Measurements from ENCODE around the gene ZNF444. TPM values are rescaled to one million over a fixed set of nuclear protein-coding genes. Genes with fewer than 3 reads are reported as not detected.

ZNF444 gene
- total RNA-seq, 2 experiments from 2014 or later = 28.9 to 29.3 TPM

DNA sequence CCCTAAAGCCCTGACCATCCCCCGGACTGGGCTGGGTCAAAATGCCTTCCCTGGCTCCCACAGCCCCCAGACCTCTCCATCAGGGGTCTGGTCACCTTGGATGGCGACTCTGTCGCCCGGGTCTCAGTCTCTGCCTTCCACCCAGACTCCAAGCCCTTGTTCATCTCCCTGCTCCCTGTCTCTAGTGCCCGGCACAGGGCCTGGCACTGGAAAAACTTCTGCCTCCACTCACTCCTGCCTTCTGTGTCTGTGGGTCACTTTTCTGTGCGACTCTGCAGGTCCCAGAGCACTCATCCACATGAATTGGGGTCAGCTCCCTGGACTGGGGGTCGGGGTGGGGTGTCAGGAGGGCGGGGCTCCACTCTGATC is 21.1 kb upstream of the ZNF444 start:
- ChIA-PET POLR2A (no interaction called here), CTCF (interaction anchor here (1.5 kb wide), 1 partner anchor 9 kb away, joined by 3 read pairs; no protein-coding TSS in a partner anchor)

DNA sequence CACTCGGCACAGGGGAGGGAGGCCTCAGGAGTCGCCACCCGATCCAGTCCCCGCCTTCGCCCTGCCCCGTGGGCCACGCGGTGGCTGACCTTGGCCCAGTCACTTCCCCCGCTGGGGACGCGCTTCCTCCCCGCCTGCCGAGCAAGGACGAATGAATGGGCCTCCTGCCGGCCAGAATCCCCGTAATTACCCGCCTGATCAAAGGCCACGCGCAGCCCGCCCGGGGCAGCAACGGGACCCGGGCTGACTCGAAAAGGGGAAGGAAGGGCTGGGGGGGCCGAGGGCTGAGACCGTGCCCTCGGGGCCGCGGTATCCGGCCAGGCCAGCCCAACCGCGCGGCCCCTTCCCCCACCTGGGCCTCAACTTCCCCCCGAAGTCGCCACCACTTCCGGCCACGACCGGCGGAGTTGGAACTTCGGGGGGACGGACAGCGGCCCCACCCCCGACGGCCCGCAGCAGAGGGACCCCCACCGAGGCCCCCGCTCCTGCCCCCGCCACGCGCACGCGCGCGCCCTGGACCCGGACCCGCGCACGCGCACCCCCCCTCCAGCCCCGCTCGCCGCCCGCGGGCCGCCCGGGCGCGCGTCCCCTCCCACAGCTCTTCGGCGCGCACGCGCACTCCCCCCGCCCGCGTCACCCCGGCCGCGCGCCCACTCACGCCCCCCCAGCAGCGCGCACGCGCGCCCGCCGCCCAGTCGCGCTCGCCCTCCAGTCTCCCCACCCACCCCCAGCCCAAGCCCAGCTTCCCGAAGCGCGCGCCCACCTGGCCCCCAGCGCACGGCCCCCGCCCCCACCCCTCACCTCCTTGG is 20.5 kb upstream of the ZNF444 start:
- ChIA-PET POLR2A (interaction anchor here (1.0 to 2.2 kb wide), 3 partner anchors 16 to 194 kb away, joined by 3 to 11 read pairs (median 4); partner anchors contain the start of genes ZNF444 and ZSCAN5A), CTCF (interaction anchor here (1.1 to 1.5 kb wide), 2 partner anchors 10 to 18 kb away, joined by 3 read pairs; no protein-coding TSS in a partner anchor)

DNA sequence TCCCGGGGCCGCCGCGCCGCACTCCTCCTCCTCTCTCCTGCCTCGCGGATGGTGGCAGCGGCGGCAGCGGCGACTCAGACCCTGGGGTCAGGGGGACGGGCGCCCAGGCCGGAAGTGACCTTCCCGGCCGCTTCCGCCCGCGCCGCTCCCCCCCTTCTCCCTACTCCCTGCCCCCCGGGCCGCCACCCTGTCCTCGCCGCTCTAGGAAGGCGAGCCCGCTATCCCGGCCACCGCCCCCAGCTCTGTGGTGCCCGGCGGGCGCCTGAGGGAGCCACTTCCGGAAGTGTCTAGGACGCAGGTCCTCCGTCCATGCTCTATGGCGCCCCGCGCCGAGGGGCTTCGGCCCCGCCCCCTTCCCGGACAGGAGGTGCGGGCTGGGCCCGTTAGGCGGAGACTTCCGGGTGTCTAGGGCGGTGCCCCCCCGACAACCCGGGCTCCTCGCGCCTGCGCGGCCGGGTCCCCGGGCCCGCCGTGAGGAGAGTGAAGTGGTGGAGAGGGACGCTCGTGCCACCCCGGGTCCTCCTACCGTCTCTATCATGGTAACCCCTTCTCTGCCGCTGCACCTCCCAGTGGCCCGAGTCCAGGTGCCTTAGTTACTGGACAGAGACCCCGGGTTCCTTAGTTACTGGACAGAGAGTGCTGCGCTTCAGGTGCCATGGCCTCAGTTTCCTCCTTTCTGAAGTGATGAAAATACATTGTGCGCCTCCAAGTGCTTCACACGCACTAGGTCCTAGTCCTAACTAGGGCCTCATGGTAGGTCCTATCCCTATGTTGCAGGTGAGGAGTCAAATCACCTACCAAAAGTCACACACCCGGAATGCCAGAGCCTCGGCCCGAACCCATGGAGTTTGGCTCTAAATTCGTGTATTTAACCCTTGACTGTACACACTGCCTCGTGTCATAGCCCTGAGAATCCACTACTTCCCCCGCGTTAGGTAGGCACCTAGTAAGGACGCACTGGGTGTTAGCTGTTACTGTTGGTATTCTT is 19.6 kb upstream of the ZNF444 start, which contains the start of gene ZNF787:
Gene ZNF787, minus strand, starts transcription at position 116 of the 988 bp plus-strand sequence. CDS start 18,078 bp downstream, outside the sequence.
- CTCF ChIA-PET = interaction anchor here (1.1 kb wide), 1 partner anchor 17 kb away, joined by 3 read pairs; no protein-coding TSS in a partner anchor

DNA sequence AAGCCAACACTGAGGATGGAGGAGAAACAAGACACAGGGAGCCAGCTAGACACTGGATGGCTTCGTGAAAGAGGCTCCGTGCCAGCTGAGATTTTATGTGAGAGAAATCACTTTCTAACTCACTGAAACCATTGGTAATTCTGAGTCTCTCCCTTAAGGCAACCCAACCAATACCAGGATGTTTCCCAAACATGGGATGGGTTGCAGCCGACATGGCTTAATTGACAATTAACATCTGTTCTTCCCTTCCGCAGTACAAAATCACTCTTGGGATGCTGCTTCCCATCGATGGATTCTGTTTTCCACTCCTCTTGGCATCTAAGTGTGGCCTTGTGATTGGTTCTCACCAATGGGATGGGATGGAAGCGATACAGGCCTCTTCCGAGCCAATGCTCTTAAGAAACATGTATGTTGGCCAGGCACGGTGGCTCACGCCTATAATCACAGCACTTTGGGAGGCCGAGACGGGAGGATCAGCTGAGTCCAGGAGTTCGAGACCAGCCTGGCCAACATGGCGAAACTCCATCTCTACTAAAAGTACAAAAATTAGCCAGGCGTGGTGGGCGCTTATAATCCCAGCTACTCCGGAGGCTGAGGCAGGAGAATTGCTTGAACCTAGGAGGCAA is 17.7 kb upstream of the ZNF444 start:
- POLR2A ChIA-PET = no interaction called here
- CTCF ChIA-PET = no interaction called here

More for the DNA sequence above, 19.6 kb upstream of the ZNF444 start, which contains the start of gene ZNF787:
- POLR2A ChIA-PET = interaction anchor here (1.0 to 2.2 kb wide), 3 partner anchors 15 to 193 kb away, joined by 3 to 11 read pairs (median 4); partner anchors contain the start of genes ZNF444 and ZSCAN5A

GRCh38 chr19:56124578-56124977 is 16.5 kb upstream of the ZNF444 start:
- CTCF ChIA-PET = no interaction called here
- POLR2A ChIA-PET = interaction anchor here (0.6 kb wide), 1 partner anchor 14 kb away, joined by 3 read pairs; no protein-coding TSS in a partner anchor

DNA sequence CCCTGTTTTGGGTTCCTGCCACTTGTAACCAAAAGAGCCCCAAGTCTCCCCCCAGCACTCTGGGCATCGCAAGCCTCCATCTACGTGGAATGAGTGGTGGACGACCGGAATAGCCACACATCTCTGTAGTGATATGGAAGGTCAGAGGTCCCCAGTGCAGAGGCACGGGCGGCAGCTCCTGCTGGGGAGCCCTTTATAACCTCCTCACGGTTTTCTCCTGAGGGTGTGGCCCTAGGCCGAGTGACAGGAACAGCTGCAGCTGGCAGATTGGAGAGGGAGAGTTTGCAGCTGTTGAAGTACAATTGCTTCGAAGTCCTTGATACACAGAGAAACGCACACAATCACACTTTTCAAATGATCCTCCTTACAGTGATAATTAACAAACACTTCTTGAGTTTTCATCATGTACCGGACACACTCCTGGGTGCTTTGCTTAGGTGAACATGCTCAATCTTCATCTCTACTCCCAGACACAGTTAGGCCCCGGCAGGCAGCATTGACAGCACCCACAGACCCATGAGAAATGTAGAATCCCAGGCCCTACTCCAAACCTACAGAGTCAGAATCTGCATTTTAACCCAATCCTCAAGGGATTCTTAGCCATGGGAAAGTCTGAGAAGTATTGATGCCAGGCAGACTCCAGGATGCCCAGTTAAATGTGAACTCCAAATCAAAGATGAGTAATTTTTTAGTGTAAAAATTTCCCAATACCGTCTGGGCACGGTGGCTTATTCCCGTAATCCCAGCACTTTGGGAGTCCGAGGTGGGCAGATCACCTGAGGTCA is 15.1 kb upstream of the ZNF444 start:
- ChIA-PET CTCF (no interaction called here), POLR2A (no interaction called here)

- POLR2A ChIA-PET = no interaction called here
Measured at GRCh38 chr19:56126983-56127780, 13.9 kb upstream of the ZNF444 start.

DNA sequence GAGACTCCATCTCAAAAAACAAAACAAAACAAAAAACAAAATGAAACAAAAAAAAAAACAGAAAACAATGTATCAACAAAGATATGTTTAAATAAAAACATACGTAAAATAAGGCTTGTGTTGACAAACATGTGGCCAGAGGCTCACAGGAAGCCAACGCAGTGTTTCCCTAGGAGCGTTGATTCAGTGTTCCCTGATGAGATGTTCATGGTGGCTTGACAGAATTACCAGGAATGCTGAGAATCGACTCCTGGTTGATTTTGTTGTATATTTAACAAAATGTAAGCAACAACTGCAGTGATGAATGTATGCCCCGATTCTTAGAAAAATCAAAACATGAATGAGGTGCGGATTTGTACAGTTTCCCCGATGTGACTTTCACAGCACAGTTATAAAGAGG is 11.1 kb upstream of the ZNF444 start:
- ChIA-PET CTCF (no interaction called here), POLR2A (no interaction called here)

More at GRCh38 chr19:56126983-56127780, 13.9 kb upstream of the ZNF444 start:
- CTCF ChIA-PET = interaction anchor here (0.9 kb wide), 1 partner anchor 9 kb away, joined by 3 read pairs; no protein-coding TSS in a partner anchor

DNA sequence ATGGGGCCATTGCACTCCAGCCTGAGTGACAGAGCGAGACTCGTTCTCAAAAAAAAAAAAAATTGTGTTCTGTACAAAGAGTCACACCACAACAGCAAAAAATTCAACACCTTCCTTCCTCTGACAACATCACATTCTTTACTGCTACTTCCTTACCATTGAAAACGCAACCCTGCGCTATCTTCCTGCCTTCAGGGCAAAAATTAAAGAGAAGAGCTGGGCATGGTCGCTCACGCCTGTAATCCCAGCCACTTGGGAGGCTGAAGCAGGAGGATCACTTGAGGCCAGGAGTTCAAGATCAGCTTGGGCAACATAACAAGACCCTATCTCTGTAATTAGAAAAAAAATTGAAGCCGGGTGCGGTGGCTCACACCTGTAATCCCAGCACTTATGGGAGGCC is 9.4 kb upstream of the ZNF444 start:
- CTCF ChIA-PET = no interaction called here
- POLR2A ChIA-PET = no interaction called here

GRCh38 chr19:56132316-56132822 is 8.7 kb upstream of the ZNF444 start:
- CTCF ChIA-PET = interaction anchor here (0.6 kb wide), 1 partner anchor 46 kb away, joined by 3 read pairs; no protein-coding TSS in a partner anchor
- POLR2A ChIA-PET = no interaction called here

- CTCF ChIA-PET = no interaction called here
- POLR2A ChIA-PET = no interaction called here
Measured at GRCh38 chr19:56133858-56134653, 7.0 kb upstream of the ZNF444 start.

DNA sequence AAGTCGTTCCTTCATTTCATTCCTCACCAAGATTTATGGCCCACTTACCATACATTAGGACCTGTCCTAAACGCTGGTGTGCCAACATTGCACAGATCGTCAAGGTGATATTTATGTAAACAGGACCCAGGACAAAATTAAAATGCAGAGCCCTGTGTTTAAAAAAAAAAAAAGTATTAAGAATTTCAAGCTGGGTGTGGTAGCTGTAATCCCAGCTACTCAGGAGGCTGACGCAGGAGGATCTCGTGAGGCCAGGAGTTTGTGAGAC is 6.5 kb upstream of the ZNF444 start:
- ChIA-PET CTCF (no interaction called here), POLR2A (no interaction called here)

GRCh38 chr19:56136362-56136761 is 4.7 kb upstream of the ZNF444 start:
- ChIA-PET POLR2A (interaction anchor here (1.0 kb wide), 1 partner anchor 15 kb away, joined by 3 read pairs; the partner anchor contains the start of gene ZNF787), CTCF (no interaction called here)

GRCh38 chr19:56137405-56137804 is 3.7 kb upstream of the ZNF444 start:
- ChIA-PET POLR2A (interaction anchor here (0.7 kb wide), 1 partner anchor 63 kb away, joined by 3 read pairs; no protein-coding TSS in a partner anchor), CTCF (no interaction called here)

GRCh38 chr19:56138069-56138468 is 3.0 kb upstream of the ZNF444 start:
- POLR2A ChIA-PET = interaction anchor here (0.6 to 0.7 kb wide), 3 partner anchors 14 to 63 kb away, joined by 3 read pairs; no protein-coding TSS in a partner anchor
- CTCF ChIA-PET = no interaction called here

DNA sequence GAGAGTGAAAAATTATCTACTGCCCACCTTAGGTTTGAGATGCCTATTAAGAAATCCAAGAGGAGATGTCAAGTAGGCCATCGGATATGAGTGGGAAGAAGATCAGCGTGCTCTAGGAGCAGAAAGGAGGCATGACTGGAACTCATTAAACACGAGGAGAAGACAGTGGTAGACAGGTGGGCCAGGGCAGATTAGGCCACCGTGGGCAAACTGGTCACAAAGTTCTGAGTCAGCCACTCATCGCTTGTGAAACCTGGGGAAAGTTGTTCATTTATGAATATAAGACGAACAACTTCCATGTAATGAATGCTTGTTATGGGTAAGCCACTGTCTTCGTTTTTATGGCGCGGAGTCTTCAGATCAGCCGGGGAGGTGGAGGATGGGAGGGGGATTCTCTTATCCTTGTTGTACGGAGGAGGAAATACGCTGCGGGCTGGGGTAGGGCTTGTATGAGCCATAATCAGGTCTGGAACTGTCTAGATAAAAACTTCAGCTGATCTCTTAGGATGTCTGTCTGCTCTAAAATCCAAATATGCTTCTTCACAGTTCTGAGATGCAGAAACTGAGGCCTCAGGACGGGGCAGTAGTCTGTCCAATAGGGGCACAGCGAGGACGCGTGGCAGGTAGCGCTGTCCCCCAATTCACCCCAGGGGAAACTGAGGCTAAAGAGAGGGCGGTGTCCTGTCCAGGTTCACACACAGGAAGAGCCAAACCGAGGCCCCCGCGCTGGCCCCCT is 1.1 kb upstream of the ZNF444 start:
- CTCF ChIA-PET = interaction anchor here (2.8 kb wide), 1 partner anchor 170 kb away, joined by 6 read pairs; no protein-coding TSS in a partner anchor

More for the DNA sequence above, 1.1 kb upstream of the ZNF444 start:
- POLR2A ChIA-PET = interaction anchor here (1.5 kb wide), 1 partner anchor 19 kb away, joined by 11 read pairs; the partner anchor contains the start of gene ZNF787

Data from activated CD8-positive, alpha-beta memory T cell treated with anti-CD3 and anti-CD28 coated beads for 36 hours (primary cell).